GM12878 (cell line): ENCODE data around the gene GLIPR2. TPM values are rescaled to one million over a fixed set of nuclear protein-coding genes. Genes with fewer than 3 reads are reported as not detected.

Experiments used
- ATAC-seq: fragments of 200-7000 bp; cut with Tn5 transposase; 3 replicates; pipeline ENCODE4 v1.9.1; 2020; ENCODE audit warnings: mild to moderate bottlenecking, moderate library complexity
- BruUV-seq: library from RNA; stranded (reverse); fragments of 400-500 nt; replicated peaks from 2 replicates; lab custom pipeline; 2021; lab: Mats Ljungman, UMichigan
- CTCF ChIA-PET: fragments of 300-600 bp; sonication (Branson Sonifier 250); formaldehyde crosslinking; extraction: SDS; loops from one replicate; lab custom pipeline; 2021; ENCODE audit warnings: inconsistent platforms; lab: Yijun Ruan, JAX
- POLR2A ChIA-PET: fragments of 350-600 bp; formaldehyde crosslinking; extraction: SDS; loops from one replicate; lab custom pipeline; 2021; ENCODE audit warnings: inconsistent platforms; lab: Charles Lee
- RAD21 ChIA-PET: fragments of 300-600 bp; sonication (Branson Sonifier 250); formaldehyde crosslinking; loops from one replicate; lab custom pipeline; 2023; ENCODE audit warnings: antibody characterized with exemption; ENCODE audit not compliant: unreplicated experiment; lab: Charles Lee
- SMC1A ChIA-PET: fragments of 300-600 bp; sonication (Branson Sonifier 250); formaldehyde crosslinking; loops from one replicate; lab custom pipeline; 2023; ENCODE audit not compliant: unreplicated experiment, uncharacterized antibody; lab: Charles Lee
- DNase-seq: peaks from one replicate; pipeline ENCODE4 v3.0.0-alpha.2; 2011; ENCODE audit warnings: low read depth, low spot score
- FAIRE-seq: peaks from 3 replicates; lab custom pipeline; 2011; peaks lifted over from hg19 to GRCh38; lab: Jason Lieb, UNC
- H2AFZ ChIP-seq: 2 replicates; pipeline ENCODE4 v1.6.0; 2011; ENCODE audit warnings: low read depth, low read length, control low read depth; ENCODE audit not compliant: control insufficient read depth
- H3K27ac ChIP-seq: 2 replicates; pipeline ENCODE4 v1.5.1; 2011; ENCODE audit warnings: control low read depth; ENCODE audit not compliant: control insufficient read depth, insufficient read depth
- H3K27me3 ChIP-seq, 2 experiments: replicated peaks in 1 of 2; 2 replicates each; pipeline versions ENCODE4 v1.6.0 to v1.6.1; 2011; ENCODE audit warnings: low read length in 1 of 2; ENCODE audit not compliant: control insufficient read depth in 2 of 2, insufficient read depth in 2 of 2
- H3K36me3 ChIP-seq, 2 experiments: 2 replicates each; pipeline ENCODE4 v1.5.1; 2011; ENCODE audit warnings: low read length in 1 of 2; ENCODE audit not compliant: control insufficient read depth in 2 of 2, insufficient read depth in 2 of 2
- H3K4me1 ChIP-seq: 2 replicates; pipeline ENCODE4 v1.6.1; 2011; ENCODE audit warnings: mild to moderate bottlenecking, low read length, moderate library complexity, mixed read lengths; ENCODE audit not compliant: control insufficient read depth, insufficient read depth
- H3K4me2 ChIP-seq: 2 replicates; pipeline ENCODE4 v1.6.0; 2011; ENCODE audit warnings: control low read depth; ENCODE audit not compliant: control insufficient read depth, insufficient read depth
- H3K4me3 ChIP-seq: fragments of 200-600 bp; sonication (generic); 2 replicates; pipeline ENCODE4 v1.5.1; 2016
- H3K79me2 ChIP-seq: 2 replicates; pipeline ENCODE4 v1.6.0; 2011; ENCODE audit warnings: low read length; ENCODE audit not compliant: control insufficient read depth, insufficient read depth
- H3K9ac ChIP-seq: 2 replicates; pipeline ENCODE4 v1.8.0; 2011; ENCODE audit warnings: low read length, control low read depth, mixed read lengths; ENCODE audit not compliant: control insufficient read depth, insufficient read depth
- H3K9me3 ChIP-seq: replicated peaks from 3 replicates; pipeline ENCODE4 v1.5.1; 2011; ENCODE audit warnings: mild to moderate bottlenecking, low read length; ENCODE audit not compliant: control insufficient read depth, insufficient read depth
- H4K20me1 ChIP-seq: 2 replicates; pipeline ENCODE4 v1.6.0; 2011; ENCODE audit not compliant: control insufficient read depth, insufficient read depth
- IKZF2 ChIP-seq, 2 experiments: fragments of 450-650 bp; IDR thresholded peaks; 2 replicates each; pipeline ENCODE4 v1.6.1; 2017; ENCODE audit warnings: mild to moderate bottlenecking in 2 of 2, moderate library complexity in 2 of 2
- LARP7 ChIP-seq: fragments of 450-650 bp; IDR thresholded peaks from 2 replicates; pipeline ENCODE4 v1.6.1; 2017; ENCODE audit warnings: mild to moderate bottlenecking
- MTA2 ChIP-seq: fragments of 450-650 bp; IDR thresholded peaks from 2 replicates; pipeline ENCODE4 v1.6.1; 2016; ENCODE audit warnings: low read depth, mild to moderate bottlenecking, moderate library complexity
- SUZ12 ChIP-seq: fragments of 200-600 bp; sonication (generic); IDR thresholded peaks from one replicate; pipeline ENCODE4 v1.6.1; 2018; ENCODE audit warnings: antibody characterized with exemption, mild to moderate bottlenecking; ENCODE audit not compliant: unreplicated experiment
- ZBTB11 ChIP-seq: fragments of 450-650 bp; formaldehyde crosslinking; IDR thresholded peaks from 2 replicates; pipeline ENCODE4 v1.5.0; 2022; ENCODE audit warnings: mild to moderate bottlenecking, missing genetic modification characterization
- WGBS: methylation state at CpG from one replicate; pipeline ENCODE4 v1.1.6; 2016; ENCODE audit warnings: low lambda C conversion rate; ENCODE audit not compliant: insufficient replicate concordance, insufficient coverage; ENCODE audit errors: missing lambda C conversion rate; 5-methylcytosine and 5-hydroxymethylcytosine counted together
- in situ Hi-C: fragments of 300-500 bp; cut with MboI; formaldehyde crosslinking; loops from 9 replicates; pipeline ENCODE4 v1.14.3; 2018; ENCODE audit warnings: mixed read lengths
- intact Hi-C: fragments of 100-400 bp; cut with micrococcal nuclease; formaldehyde crosslinking; loops from one replicate; pipeline ENCODE4 v1.14.2; 2022; ENCODE audit not compliant: unreplicated experiment
- polyA plus RNA-seq, 11 experiments: library from polyadenylated mRNA; depleted of rRNA in 4 of 11; unstranded in 6 of 11; stranded (reverse) in 5 of 11; fragments of >200 nt; fragmentation: Nextera tagmentation in 4 of 11; fragmentation: Illumina TruSeq in 1 of 11; extraction: Ambion mirVana in 4 of 11; extraction: Trizol in 1 of 11; gene quantifications; 1 replicate in 1 of 11; 2 replicates in 10 of 11; pipeline versions ENCODE4 v1.2.1 to v1.2.3, GENCODE V29; 2011 to 2016; ENCODE audit warnings: inconsistent platforms in 2 of 11, missing spikeins in 2 of 11, low read depth in 1 of 11
- total RNA-seq, 4 experiments: library from RNA; depleted of rRNA in 3 of 4; stranded (reverse); fragments of >200 nt in 3 of 4; fragmentation: Illumina TruSeq in 1 of 4; extraction: Trizol in 1 of 4; gene quantifications; 2 replicates each; pipeline versions ENCODE4 v1.2.1 to v1.2.3, GENCODE V29; 2013 to 2021

GLIPR2 gene
- total and polyA plus RNA-seq, 10 of the 15 experiments (the other 5 are each of a cell fraction or from before 2014, with no cell fraction given): 0.41 to 3.5 (median 2.2) TPM

GRCh38 chr9:36136894-36137391 lies 410 bp downstream of the GLIPR2 start:
- ChIA-PET RAD21 (no interaction called here), CTCF (no interaction called here), SMC1A (interaction anchor here (1.5 kb wide), 1 partner anchor 21 kb away, joined by 4 read pairs; no protein-coding TSS in a partner anchor), POLR2A (no interaction called here)
- H3K36me3 ChIP-seq: no peaks in the 10 kb centered on the region
- no peaks in the 10 kb centered on the region for H4K20me1 ChIP-seq
- peaks cover 7 to 14% of the 10 kb centered on the region in 2 experiments; a peak in 3 of 4 replicates for H3K27me3 ChIP-seq
- BruUV-seq: no TSS peak
- peak; percentile 8 for ATAC-seq
- TF ChIP-seq LARP7: 0 out of 2 replicates have a peak, but pooled peaks have one; percentile 13
- no peak for TF ChIP-seq MTA2
- no peak for TF ChIP-seq ZBTB11
- TF ChIP-seq IKZF2 (IDR thresholded peaks at IDR 0.05): no peak
- peak; percentile 38 for TF ChIP-seq SUZ12
- H3K4me3 ChIP-seq: peak overlapping the region; percentile 45
- intact Hi-C loops: no loop called here
- no peak overlapping the region for H3K27ac ChIP-seq
- WGBS: 11% methylated on average over 25 of the region's 40 CpGs
- peaks cover 23% of the 10 kb centered on the region for H3K4me1 ChIP-seq
- no peak for DNase-seq
- peak overlapping the region; percentile 44; the same call in 1 of the 2 replicates for H3K9ac ChIP-seq
- H3K9me3 ChIP-seq: no peaks in the 10 kb centered on the region
- in situ Hi-C loops: no loop called here
- H2AFZ ChIP-seq: peak overlapping the region; percentile 80
- no peak for FAIRE-seq
- H3K79me2 ChIP-seq: no peaks in the 10 kb centered on the region
- peak overlapping the region; percentile 98 for H3K4me2 ChIP-seq
